Measurements from ENCODE around the gene AHDC1. TPM values are rescaled to one million over a fixed set of nuclear protein-coding genes. Genes with fewer than 3 reads are reported as not detected.

Gene AHDC1
- total RNA-seq, 1 donor from 2014 or later = 10.6 TPM

DNA sequence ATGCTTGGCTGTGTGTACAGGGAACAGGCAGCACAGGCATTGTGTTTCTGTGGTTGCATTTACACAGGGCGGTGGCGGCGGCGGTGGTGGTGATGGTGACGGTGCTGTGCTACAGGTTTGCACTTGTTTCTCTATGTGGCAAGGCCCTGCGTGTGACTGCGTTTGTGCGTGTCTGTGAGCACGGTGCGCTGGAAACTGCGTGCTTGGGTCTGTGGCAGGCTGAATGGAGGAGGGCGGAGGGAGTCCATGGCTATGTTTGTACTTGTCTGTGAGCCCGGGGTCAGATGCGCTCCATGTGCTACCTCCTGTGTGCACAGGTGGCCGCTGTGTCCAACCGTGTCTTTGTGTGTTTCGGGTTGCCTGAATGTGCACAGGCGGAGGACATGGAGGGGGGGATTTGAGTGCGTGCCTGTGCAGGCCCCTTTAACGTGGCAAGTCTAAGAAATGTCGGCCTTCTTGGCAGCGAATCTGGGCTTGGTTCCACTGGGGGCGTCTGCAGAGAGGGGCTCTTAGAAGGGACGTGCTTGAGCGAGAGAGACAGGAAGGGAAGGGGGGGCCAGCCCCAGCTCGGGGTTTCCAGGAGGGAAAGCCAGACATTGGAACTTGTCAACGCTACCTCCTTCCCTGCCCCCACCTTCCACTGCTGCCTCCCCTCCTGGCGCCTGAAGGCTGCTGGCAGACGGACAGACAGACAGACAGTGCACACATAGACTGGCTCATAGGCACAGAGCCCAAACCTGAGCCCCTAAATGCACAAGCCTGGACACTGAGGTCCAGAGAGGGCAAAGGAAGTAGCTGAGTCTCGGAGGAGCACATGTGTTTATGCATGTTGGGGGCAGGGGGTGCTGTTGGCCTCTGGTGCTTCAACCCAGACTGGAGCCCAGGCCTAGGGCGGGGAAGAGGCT lies 81.3 kb downstream of the AHDC1 start:
- FAIRE-seq (no peak), DNase-seq (ENCODE audit: low spot score in 2 of 2) (no peak)

DNA sequence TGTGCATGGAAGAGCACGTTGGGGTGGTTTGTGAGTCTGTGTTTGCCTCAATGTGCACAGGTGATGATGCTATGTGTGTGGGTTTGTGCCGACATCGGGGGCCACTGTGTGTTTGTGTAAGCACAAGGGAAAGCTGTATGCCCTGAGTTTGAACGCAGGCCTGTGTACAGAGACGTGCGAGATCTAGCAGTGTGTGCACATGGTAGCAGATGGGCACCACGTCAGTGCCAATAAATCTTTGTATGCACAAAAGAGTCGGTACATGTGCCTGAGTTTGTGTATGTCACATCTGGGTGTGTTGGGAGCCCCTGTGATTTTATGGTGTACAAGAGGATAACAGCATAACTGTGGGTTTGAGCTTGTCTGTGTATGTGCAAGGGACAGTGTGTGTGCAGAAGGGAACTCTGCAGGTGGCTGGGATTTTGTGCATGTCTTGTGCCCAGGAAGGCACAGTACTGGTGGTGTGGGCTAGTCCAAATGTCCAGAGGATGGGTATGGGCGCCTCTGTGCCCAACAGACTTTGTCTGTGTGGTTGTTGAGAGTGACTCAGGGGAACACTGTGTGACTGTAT lies 82.0 kb downstream of the AHDC1 start:
- no peak for FAIRE-seq
- DNase-seq (ENCODE audit: low spot score in 2 of 2) = no peak

DNA sequence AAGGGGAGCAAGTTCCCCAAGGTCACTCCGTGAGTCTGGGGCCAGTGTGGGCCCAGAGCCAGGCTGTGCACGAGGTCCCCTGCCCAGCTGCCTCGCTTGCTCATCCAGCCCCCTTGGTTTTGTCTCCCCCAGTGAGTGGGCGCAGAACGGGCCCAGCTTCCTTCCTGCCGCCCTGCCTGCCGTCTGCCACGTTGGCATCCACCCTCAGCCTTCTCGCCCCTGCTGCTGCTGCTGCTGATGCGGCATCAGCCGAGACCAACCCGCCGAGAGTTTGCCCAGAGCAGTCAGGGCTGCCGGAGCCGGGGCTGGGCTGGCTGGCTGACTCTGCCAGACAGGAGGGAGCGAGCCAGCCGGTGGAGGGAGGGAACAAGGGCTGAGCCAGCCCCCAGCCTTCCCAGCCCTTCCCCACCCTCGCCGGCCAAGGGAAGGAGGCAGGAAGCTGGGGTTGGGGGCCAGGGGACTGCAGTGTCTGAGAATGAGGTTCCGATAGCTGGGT lies 82.6 kb downstream of the AHDC1 start:
- FAIRE-seq (no peak), DNase-seq (ENCODE audit: low spot score in 2 of 2) (no peak)

DNA sequence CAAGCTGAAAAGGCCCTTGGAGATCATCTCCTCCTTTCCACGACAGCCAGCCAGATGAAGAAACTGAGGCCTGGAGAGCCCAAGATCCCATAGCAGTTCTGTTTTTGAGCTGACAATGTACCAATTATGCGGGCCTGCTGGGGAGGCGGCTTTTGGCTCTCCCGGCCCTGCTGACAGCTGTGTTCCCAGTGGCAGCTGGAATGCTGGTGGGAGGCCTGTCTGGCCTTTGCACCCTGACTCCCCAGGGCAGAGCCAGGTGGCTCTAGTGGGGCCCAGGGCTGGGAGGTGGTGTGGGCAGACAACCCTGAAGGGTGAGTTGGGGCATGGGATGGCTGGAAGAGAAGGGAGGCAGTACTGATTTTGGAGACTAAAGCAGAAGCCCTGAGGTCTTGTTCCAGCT lies 83.3 kb downstream of the AHDC1 start:
- DNase-seq (ENCODE audit: low spot score in 2 of 2) = no peak
- no peak for FAIRE-seq

DNA sequence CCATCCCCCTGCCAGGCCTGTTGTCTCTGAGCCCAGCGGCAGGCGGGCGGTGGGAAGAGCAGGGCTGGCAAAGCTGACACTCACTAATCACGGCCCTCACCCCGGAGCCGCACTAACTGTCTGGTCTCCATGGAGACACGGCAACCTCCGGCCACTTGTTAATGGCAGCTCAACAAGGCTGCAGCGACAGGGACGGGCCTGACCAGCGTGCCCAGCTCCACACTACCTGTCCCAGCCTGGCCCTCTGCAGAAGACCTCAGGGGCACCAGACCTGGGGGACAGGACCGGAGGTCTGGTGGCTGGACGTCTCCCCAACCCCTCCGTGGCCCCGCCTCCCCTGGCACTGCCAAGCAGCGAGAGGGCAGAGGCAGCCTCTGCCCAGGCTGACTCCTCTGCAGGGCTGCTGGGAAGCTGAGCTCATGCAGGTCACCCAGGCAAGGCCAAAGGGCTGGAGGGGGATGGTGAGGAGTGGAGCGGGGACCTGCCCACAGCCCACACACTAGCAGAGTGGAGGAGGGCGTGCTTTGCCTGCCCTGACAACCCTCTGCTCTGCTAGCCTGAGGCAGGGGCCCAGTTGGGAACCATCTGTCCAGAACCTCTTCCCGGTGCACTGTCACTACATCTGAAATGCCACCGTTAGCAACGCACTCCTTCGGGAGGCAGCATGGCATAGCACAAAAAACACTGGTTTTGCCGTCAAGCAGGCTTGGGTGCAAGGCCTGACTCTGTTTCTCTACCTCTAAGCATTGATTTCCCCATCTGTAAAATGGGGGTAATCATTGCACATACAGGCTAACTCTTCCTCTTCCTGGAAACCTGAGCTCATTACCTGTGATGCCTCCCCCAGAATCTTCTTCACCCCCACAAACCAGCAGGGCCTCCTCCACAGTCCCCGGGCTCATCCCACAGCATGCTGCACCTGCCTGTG lies 84.3 kb downstream of the AHDC1 start:
- DNase-seq (ENCODE audit: low spot score in 2 of 2) (no peak), FAIRE-seq (no peak)

DNA sequence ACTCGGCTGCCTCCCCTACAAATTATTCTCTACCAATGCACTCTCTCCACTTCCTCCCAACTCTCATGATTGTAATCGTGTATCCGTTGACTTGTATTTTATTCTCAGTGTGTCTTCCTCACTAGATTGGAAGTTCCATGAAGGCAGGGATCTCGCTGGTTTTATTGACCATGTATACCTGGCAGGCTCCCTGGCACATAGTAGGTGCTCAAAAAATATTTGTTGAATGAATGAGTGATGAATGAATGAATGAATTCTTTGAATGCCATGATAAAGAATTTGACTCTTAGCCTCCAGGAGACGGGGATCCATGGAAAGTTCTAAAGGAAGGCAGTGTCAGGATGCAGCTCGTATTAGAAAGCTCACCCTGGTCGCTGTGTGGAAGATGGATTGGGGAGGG lies 85.1 kb downstream of the AHDC1 start:
- no peak for FAIRE-seq
- no peak for DNase-seq (ENCODE audit: low spot score in 2 of 2)

DNA sequence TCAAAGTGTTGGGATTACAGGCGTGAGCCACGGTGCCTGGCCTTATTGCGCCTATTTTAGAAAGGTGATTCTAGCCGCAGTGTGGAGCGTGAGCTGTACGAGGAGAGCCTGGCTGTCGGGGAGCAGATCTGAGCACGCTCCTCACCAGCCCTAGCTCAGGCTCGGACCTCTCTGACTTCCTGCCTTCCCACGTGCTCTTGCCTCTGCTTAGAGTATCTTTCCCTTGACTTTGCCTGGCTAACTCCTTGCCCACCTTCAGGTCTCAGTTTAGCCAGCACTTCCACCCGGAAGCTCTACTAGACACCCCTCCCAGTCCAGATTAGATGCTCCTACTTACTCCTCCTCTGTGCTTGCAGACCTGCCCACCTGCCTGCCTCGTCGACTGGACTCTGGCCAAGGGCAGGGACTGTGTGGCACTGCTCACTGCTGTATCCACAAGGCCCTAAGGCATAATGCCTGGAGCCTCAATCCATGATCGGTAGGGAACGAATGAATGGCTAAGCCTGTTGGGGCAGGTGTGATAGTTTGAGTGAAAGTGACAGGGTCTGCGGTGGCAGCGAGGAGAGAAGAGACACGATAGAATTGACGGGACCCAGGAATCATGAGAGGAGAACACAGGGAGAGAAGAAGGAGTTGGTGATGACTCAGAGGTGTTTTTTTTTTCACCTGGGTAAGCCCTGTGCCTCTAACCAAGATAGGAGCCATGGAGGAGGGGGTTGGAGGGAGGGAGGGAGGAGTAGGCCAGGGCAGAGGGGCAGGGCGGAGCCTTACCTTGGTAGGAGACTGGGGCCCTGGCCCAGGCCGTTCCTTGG lies 85.8 kb downstream of the AHDC1 start:
- FAIRE-seq (no peak), DNase-seq (ENCODE audit: low spot score in 2 of 2) (no peak)

DNA sequence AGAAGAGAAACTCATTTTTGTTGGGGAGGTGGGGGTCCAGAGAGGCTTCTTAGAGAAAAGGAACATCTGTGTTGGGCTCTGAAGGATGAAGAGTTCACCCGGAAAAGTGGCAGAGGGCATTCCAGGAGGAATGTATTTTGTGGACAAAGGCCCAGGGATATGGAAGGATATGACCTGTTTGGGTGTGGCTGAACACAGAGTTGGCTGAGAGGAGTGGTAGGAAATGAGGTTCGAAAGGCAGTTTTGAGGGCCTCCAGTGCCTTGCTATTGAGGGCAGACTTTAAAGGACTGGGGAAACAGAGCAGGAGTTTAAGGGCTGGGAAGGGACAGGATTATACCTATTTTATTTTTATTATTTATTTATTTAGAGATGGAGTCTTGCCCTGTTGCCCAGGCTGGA lies 86.6 kb downstream of the AHDC1 start:
- FAIRE-seq = no peak
- no peak for DNase-seq (ENCODE audit: low spot score in 2 of 2)

DNA sequence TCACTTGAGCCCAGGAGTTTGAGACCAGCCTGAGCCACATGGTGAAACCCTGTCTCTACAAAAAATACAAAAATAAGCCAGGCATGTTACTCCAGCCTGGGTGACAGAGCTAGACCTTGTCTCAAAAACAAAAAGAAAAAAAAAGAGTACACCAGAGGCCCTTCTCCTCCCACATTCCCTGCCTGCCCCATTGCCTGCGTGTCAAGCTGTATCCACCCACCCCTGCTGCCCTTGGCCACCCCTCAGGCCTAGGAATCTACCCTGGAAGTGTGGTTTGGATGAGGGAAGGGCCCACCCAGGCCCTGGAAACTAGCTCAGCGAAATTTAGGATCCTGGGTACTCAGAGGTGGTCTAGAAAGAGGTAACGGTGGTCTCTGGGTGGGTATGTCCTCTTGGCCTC lies 88.3 kb downstream of the AHDC1 start:
- FAIRE-seq = no peak

DNA sequence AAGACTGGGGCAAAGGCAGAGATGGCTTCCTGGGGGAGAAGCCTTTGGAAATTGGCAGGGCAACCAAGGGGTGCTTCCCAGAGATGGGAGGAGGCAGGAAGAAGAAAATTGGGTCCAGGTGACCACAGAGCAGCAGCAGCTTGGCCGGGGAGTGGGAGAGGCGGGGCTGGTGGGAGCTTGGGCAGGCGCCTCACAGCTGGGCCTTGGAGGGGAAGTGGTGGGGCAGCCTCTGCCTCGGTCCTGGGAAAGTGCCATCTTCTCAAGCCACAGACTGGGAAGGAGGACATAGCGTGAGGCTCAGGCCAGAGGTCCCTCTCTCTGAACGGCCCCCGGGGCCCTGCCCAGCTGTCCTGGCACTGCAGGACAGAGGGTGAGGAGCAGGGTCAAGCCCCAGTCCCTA lies 90.0 kb downstream of the AHDC1 start:
- no peak for DNase-seq (ENCODE audit: low spot score in 2 of 2)
- no peak for FAIRE-seq

More for the DNA sequence above, 88.3 kb downstream of the AHDC1 start:
- DNase-seq (ENCODE audit: low spot score in 2 of 2) = no peak

DNA sequence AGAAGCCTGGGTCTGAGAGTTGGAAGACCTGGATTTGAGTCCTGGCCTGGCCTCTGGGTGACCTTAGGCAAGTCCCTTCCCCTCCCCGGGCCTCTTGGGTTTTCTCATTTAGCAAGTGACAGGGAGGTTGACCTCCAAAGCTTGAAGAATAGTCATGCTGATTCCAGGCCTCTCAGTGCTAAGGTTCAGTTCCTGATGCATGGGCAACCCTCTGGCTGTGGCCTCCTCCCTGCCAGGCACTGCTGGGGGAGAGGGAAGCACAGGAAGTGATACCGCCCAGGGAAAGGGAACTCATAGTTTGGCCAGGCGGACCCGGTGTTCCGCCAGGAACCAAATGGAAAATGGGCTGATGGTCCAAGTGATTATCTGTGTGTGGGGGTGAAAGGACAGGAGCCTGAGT lies 90.4 kb downstream of the AHDC1 start:
- DNase-seq (ENCODE audit: low spot score in 2 of 2) (no peak), FAIRE-seq (no peak)

DNA sequence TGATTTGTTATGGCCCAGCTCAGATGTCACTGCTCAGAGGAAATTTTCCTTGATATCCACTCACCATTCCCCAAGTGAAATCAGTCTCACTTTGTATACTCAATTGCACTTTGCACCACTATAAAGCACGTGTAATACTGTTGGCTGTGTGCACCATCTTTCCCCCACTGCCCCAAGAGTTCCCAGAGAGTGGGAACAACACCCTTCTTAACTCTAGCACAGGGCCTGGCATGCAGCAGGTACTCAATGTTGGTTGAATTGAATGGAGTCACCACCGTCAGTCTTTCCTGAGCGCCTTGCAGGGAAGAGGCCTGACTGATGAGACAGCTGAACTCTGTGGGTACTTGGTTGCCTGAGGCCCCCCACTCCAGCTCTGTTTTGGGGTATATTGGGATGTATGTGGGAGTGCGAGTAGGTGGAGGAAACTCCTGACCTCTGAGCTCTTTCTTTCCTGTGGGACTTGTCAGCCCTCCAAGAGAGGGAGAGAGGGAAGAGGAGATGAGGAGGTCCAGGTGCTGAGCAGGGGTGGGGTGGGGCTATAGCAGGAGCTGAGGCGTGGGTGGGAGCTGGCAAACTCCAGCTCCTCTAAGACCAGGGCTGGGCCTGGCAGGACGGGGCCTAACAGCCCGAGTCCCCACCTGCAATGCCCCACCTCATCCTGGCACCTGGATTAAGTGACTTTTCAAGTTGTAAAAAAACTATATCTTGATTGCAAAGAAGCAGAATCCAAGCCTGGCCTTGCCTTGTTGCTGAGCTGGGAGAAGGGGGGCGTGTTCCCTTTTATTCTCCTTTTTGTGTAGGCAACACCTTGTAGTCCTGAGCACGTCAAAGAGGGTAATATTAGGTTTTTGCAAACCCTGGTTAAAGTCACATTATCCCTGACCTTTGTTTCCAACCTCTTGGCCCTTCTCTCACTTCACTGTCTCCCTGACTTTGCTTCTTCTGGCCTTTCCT lies 94.5 kb downstream of the AHDC1 start:
- FAIRE-seq (no peak), DNase-seq (ENCODE audit: low spot score in 2 of 2) (no peak)

DNA sequence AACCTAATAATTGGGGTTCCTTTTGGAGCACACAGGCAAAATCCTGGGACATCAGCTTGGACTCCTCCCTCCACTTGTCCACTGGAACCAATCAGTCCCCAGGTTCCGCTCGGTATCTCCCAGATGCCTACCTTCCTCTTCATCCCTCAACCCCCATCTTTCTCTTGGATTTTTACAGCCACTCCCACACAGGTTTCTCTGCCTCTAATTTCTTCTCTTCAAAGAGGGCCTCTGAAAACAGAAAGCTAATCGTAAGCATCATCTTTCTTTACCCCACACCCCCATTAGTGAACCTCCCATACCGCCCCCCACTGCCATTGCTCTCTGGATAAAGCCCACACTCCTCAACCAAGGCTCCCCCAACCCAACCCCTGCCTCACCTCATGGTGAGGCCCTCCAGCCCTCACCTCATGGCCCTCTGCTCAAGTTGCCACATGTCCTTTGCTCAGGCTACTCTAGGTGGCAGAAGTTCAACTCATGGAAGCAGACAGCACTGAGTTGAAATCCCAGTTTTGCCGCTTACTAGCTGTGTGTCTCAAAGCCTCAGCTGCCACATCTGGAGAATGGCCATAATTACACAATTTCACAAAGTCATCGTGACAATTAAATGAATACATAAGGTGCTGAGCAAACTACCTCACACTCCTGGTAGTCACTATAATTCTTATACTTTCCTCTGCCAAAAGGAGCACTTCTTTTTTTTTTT lies 95.8 kb downstream of the AHDC1 start:
- DNase-seq (ENCODE audit: low spot score in 2 of 2) = no peak
- no peak for FAIRE-seq

DNA sequence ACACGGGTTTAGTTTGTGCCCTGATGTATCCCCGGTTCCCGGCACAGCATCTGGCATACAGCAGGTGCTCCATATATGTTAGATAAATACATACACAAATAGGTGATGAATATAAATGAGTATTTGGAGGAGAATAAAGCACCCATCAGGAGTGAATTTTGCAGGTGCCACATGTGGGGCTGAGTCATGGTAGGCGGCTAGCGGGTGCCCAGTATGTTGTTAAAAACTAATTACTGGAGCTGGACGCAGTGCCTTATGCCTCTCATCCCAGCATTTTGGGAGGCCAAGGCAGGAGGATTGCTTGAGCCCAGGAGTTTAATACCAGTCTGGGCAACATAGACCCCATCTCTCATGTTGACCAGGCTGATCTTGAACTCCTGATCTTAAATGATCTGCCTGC lies 97.2 kb downstream of the AHDC1 start:
- no peak for DNase-seq (ENCODE audit: low spot score in 2 of 2)
- FAIRE-seq = no peak

DNA sequence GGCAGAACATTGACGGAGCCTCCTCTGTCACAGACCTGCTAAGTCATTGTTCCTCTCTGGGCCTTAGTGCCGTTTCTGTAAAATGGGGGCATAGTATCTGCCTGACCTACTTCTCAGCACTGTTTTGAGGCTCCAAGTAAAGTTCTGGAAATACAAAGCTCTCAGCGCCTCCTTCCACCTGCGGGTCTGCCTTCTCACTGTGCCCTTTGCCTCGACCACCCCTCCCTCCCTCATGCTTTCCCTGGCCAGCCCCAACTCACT lies 98.6 kb downstream of the AHDC1 start:
- FAIRE-seq (no peak), DNase-seq (ENCODE audit: low spot score in 2 of 2) (no peak)

DNA sequence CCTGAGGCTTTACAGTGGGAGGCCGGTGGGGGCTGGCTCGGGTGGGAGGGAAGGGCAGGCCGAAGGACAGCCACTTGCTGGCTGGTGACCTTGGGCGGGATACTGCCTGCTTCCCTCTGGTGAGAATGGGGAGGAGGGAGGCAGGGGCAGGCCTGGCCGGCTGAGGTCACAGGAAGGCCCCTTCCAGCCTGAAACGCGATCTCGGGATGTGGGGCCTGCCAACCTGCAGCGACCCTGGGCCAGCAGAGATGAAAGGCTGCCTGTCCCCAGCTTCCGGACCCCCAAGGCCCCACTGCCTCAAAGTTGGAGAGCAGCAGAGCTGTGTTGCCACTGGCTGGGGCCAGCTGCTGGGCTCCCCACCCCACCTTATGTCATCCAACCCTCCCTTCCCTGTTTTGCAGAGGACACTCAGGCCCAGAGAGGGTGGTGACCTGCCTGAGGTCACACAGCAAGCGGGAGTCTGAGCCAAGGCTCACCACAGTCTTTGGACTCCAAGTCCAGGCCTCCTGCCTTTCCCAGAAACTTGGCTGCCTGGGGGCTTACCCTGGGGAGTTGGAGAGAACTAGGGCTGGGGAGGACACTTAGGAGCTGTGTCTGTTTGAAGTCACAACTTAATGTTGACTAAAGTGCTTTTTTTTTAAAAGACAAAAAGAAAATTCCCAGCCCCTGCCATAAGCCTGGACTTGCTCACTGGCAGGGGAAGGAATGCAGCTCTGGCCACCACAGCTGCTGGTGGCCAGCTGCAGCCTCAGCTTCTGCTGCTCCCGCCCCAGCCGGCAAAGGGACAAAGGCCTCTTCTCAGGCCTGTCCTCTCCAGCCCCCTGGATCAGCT lies 99.1 kb downstream of the AHDC1 start:
- peak; percentile 74 to 76 for DNase-seq (ENCODE audit: low spot score in 2 of 2)
- no peak for FAIRE-seq

DNA sequence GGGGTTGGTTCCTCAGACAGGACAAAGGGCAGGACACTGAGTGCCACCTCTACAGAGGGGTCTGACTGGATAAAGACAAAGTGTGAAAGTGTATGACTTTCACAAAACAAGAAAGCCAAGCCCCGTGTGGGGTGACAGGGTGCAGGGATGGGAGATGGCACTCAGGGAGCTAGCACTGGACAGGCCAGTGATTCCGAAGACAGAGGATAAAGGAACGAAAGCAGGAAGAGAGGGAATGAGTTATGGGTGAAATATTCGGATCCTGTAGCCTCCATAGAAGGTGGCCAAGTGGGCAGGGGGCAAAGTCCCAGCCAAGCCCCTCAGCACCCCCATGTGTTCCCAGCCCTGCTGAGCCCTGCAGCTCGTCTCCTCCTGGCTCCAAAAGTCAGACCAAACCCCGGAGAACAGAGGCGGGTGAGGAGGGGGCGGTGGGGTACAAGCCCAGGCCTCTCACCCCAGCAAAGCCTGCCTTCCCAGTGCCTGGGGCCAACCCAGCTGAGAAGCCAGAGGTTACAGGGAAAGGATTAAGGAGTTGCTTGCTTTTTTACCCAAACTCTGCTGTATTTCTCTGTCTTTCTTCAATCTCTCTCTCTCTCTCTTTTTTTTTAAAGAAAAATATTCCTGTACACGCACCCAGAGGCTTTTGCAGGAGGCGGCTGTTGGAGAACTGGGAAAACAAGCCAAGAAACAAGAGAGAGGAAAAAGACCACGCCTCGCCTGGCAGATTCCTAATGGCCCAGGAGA lies 99.9 kb downstream of the AHDC1 start:
- FAIRE-seq = no peak

More for the DNA sequence above, 99.9 kb downstream of the AHDC1 start:
- no peak for DNase-seq (ENCODE audit: low spot score in 2 of 2)

Measured in frontal cortex (tissue), 4 donors.